HG02759 (cell line): Measurements from ENCODE around the gene ZNF697.
"Not testable (repeated sequence)": the region's sequence is repeated elsewhere in the genome, so short reads cannot be mapped to it uniquely, and the experiment has no call there.

Experiments used
- ATAC-seq: cut with Tn5 transposase; IDR thresholded peaks from one replicate; pipeline ENCODE4 v1.9.1; 2021; ENCODE audit warnings: mild to moderate bottlenecking, moderate library complexity; ENCODE audit not compliant: unreplicated experiment

The ZNF697 gene

GRCh38 chr1:119603695-119604094 lies 44.4 kb downstream of the ZNF697 start:
- no peak for ATAC-seq

DNA sequence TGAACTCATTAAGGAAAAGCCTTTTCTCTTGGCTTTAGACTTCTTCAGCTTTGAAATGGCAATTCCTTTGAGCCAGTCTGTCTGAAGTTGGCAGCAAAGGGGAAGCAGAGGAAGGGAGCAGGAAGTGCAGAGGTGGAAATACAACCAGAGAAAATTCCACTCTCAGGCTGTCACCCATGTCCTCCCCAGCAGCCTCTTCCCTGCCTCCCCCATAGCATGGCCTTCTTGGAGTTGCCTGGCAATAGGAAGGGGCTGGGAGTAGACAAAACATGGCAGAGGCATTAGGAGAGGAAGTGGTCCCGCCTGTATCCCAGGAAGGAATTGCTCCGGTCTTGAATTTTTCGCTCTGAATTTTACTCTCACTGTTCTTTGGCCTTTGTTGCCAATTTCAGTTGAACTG lies 44.8 kb downstream of the ZNF697 start:
- ATAC-seq = not testable (repeated sequence)

DNA sequence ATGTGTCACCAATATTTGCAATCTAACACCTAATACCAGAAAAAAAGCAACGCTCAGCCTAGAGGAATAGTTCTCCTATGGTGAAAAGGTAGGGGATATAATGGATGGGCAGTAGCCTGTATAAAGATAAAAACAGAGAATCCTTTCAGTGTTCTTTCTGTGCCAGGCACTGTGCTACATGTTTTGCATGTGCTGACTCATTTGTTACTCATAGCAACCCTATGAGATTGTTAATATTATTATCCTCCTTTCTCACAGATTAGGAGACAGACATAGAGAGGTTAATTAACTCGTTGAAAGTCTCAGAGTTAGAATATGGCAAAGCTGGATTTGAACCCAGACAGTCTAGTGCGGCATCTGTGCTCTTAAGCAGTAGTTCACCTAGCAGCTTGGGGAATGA lies 45.3 kb downstream of the ZNF697 start:
- not testable (repeated sequence) for ATAC-seq

GRCh38 chr1:119602169-119602568 lies 45.9 kb downstream of the ZNF697 start:
- no peak for ATAC-seq

- no peak for ATAC-seq
Observed at GRCh38 chr1:119600976-119601375, 47.1 kb downstream of the ZNF697 start.

GRCh38 chr1:119600561-119600960 lies 47.5 kb downstream of the ZNF697 start:
- ATAC-seq = no peak

GRCh38 chr1:119595606-119596005 lies 52.5 kb downstream of the ZNF697 start:
- ATAC-seq = no peak

- no peak for ATAC-seq
Observed at GRCh38 chr1:119595168-119595567, 52.9 kb downstream of the ZNF697 start.

GRCh38 chr1:119594376-119594775 lies 53.7 kb downstream of the ZNF697 start:
- no peak for ATAC-seq

DNA sequence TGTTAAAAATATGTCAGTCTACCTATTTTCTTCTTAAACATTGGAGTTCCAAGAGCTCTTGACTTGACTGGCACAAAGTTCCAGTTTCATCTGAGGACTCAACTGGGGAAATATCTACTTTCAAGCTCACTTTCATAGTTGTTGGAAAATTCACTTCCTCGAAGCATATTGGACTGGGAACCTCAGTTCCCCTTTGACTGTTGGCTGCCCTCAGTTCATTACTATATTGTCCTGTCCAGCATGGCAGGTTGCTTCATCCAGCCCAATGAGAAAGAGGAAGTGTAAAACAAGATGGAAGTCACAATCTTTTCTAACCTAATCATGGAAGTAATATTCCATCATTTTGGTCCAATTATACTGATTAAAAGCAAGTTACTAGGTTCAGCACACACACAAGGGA lies 54.3 kb downstream of the ZNF697 start:
- no peak for ATAC-seq

DNA sequence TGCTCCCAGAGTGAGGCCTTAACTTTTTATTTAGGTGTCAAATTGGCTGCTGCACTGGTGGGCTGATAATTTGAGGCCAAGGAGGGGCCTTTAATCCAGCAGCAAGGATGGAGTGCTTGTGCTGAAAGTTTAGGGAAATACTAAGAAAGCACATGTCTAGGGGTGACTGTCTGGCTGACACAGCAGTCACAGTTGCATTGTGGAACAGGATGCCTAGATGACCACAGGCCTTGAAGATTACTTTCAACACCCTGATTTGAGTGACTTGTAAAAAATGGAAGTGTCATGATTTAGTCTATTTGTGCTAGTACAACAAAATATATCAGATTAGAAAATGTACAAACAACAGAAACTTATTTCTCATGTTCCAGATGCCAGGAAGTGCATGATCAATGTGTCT lies 57.7 kb downstream of the ZNF697 start:
- no peak for ATAC-seq

DNA sequence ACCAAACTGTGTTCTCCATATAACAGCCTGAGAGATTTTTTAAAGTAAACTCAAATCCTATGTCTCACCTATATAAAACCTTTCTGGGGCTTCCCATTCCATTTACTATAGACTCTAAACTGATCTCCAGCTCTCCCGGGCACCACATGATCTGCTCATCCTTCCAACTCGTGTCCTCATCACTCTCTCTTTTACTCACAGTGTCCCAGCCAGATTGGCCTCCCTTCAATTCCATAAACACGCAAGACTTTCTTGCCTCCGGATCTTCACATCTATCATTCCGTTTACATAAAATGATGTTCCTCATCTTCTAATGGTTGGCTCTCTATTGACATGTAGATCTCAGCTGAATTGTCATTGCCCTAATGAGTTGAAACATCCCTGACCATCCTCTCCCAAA lies 59.4 kb downstream of the ZNF697 start:
- no peak for ATAC-seq

DNA sequence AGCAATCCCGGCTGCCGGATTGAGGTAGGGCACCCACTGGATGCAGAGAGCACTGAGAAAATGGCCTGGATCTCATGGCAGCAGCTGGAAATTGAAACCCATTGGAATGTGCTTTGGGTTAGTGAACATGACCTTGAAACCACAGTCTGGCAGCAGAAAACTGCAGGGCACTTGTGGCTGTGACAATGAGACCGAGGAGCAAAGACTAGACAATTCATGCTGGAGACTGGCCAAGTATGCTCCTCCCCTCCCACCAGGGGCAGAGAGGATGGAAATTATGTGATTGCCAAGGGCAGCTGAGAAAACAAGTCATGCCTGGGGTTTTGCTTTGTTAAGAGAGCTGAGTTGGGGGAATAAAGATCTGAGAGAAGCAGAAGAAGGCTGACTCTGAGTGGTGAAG lies 60.7 kb downstream of the ZNF697 start:
- ATAC-seq = no peak

DNA sequence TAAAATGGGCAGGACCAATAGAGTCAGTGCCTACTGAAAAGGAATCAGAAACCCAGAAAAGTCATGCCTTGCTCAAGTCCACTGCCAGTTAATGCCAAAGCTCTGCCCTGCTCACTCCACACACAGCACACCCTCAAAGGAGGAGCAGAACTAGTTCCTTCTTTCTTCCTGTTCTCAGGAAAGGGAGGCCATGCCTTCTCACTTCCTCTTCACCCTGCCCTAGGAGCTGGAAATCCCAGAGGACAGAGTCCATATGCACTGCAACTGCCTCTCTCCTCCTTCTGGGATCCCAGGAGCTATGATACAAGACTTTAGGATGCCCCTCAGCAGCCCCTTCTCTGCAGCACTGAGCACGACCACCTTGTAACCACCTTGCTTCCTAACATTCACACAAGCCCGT lies 62.3 kb downstream of the ZNF697 start:
- not testable (repeated sequence) for ATAC-seq

GRCh38 chr1:119582801-119583200 lies 65.3 kb downstream of the ZNF697 start:
- no peak for ATAC-seq

- ATAC-seq = not testable (repeated sequence)
Observed at GRCh38 chr1:119581076-119581475, 67.0 kb downstream of the ZNF697 start.

- no peak for ATAC-seq
Observed at GRCh38 chr1:119573886-119574285, 74.2 kb downstream of the ZNF697 start.

GRCh38 chr1:119569930-119570622 lies 78.0 kb downstream of the ZNF697 start:
- ATAC-seq = not testable (repeated sequence)
